Cardiac septum (tissue), 1 donor: ENCODE measurements around the gene CDYL. TPM values are rescaled to one million over a fixed set of nuclear protein-coding genes. Genes with fewer than 3 reads are reported as not detected.

ENCODE experiments used
- DNase-seq: peaks from one replicate; pipeline ENCODE4 v3.0.0-alpha.2; 2020; ENCODE audit warnings: low spot score
- intact Hi-C: fragments of 100-400 bp; cut with DNase I; formaldehyde crosslinking; loops from one replicate; pipeline ENCODE4 v1.14.0; 2022
- total RNA-seq: library from RNA; stranded (reverse); fragmentation: NEBNext Ultra II Directional; extraction: Animal tissue kit (Norgen Biotek cat#: 25700); gene quantifications from one replicate; pipeline ENCODE4 v1.2.1, GENCODE V29; 2021
- donor health status: DM: no; HTN: no; CAD: no.

CDYL gene
- total RNA-seq, 1 donor from 2014 or later = 36.3 TPM

GRCh38 chr6:4942673-4943009, 166.4 kb downstream of the CDYL start:
- intact Hi-C loops = no loop called here
- DNase-seq = no peak

GRCh38 chr6:4943716-4944115, 167.5 kb downstream of the CDYL start:
- DNase-seq = no peak
- intact Hi-C loops = no loop called here

- intact Hi-C loops = no loop called here
- no peak for DNase-seq
Observed at GRCh38 chr6:4944325-4944724, 168.1 kb downstream of the CDYL start.

- no peak for DNase-seq
- intact Hi-C loops = no loop called here
Observed at GRCh38 chr6:4946521-4946920, 170.3 kb downstream of the CDYL start.

GRCh38 chr6:4947716-4948115, 171.5 kb downstream of the CDYL start:
- no peak for DNase-seq
- intact Hi-C loops = no loop called here

- DNase-seq = no peak
- intact Hi-C loops = no loop called here
Observed at GRCh38 chr6:4948781-4949450, 172.7 kb downstream of the CDYL start.

- no peak for DNase-seq
- intact Hi-C loops = no loop called here
Observed at GRCh38 chr6:4950076-4950475, 173.9 kb downstream of the CDYL start.

GRCh38 chr6:4950836-4951533, 174.8 kb downstream of the CDYL start:
- intact Hi-C loops = no loop called here

GRCh38 chr6:4953440-4953839, 177.2 kb downstream of the CDYL start:
- DNase-seq = no peak
- intact Hi-C loops = no loop called here

More at GRCh38 chr6:4950836-4951533, 174.8 kb downstream of the CDYL start:
- no peak for DNase-seq

- intact Hi-C loops = no loop called here
- DNase-seq = no peak
Observed at GRCh38 chr6:4956625-4957024, 180.4 kb downstream of the CDYL start.

- intact Hi-C loops = no loop called here
Observed at GRCh38 chr6:4957521-4958231, 181.5 kb downstream of the CDYL start.

GRCh38 chr6:4958624-4959023, 182.4 kb downstream of the CDYL start:
- intact Hi-C loops = no loop called here
- DNase-seq = no peak

More at GRCh38 chr6:4957521-4958231, 181.5 kb downstream of the CDYL start:
- DNase-seq = no peak

GRCh38 chr6:4961322-4962168, 185.3 kb downstream of the CDYL start:
- peak; percentile 46 for DNase-seq
- intact Hi-C loops = no loop called here

GRCh38 chr6:4962905-4963304, 186.7 kb downstream of the CDYL start:
- intact Hi-C loops = no loop called here
- DNase-seq = no peak

- peak; percentile 50 for DNase-seq
- intact Hi-C loops = no loop called here
Observed at GRCh38 chr6:4964675-4965561, 188.7 kb downstream of the CDYL start.

GRCh38 chr6:4965562-4966389, 189.6 kb downstream of the CDYL start:
- DNase-seq = no peak
- intact Hi-C loops = no loop called here

GRCh38 chr6:4967301-4968030, 191.3 kb downstream of the CDYL start:
- peak; percentile 71 for DNase-seq
- intact Hi-C loops = no loop called here
